ENCODE results near the gene MED13L.

The MED13L gene

DNA sequence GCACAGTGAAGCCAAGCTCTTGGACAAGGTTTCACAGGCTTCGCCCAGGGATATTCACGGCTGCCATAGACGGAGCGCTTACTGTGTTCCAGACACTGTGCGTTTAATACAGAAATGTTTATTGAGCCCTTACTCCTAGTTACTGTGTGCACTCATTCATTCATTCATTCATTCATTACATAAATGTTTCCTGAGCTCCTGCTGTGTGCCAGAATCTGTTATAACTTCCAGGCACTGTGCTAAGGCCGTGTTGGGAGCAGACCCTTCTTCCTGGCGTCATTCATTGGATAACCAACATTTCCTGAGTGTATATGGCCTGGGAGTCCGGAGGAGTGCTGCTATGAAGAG, 760 bp upstream of the MED13L start:
- TF ChIP-seq, protein P1, sequence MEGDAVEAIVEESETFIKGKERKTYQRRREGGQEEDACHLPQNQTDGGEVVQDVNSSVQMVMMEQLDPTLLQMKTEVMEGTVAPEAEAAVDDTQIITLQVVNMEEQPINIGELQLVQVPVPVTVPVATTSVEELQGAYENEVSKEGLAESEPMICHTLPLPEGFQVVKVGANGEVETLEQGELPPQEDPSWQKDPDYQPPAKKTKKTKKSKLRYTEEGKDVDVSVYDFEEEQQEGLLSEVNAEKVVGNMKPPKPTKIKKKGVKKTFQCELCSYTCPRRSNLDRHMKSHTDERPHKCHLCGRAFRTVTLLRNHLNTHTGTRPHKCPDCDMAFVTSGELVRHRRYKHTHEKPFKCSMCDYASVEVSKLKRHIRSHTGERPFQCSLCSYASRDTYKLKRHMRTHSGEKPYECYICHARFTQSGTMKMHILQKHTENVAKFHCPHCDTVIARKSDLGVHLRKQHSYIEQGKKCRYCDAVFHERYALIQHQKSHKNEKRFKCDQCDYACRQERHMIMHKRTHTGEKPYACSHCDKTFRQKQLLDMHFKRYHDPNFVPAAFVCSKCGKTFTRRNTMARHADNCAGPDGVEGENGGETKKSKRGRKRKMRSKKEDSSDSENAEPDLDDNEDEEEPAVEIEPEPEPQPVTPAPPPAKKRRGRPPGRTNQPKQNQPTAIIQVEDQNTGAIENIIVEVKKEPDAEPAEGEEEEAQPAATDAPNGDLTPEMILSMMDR (IDR thresholded peaks at IDR 0.05; ENCODE audit: insufficient read depth, missing control alignments), result no peak
- FAIRE-seq (no peak), DNase-seq (ENCODE audit: insufficient read length, low spot score) (no peak)

DNA sequence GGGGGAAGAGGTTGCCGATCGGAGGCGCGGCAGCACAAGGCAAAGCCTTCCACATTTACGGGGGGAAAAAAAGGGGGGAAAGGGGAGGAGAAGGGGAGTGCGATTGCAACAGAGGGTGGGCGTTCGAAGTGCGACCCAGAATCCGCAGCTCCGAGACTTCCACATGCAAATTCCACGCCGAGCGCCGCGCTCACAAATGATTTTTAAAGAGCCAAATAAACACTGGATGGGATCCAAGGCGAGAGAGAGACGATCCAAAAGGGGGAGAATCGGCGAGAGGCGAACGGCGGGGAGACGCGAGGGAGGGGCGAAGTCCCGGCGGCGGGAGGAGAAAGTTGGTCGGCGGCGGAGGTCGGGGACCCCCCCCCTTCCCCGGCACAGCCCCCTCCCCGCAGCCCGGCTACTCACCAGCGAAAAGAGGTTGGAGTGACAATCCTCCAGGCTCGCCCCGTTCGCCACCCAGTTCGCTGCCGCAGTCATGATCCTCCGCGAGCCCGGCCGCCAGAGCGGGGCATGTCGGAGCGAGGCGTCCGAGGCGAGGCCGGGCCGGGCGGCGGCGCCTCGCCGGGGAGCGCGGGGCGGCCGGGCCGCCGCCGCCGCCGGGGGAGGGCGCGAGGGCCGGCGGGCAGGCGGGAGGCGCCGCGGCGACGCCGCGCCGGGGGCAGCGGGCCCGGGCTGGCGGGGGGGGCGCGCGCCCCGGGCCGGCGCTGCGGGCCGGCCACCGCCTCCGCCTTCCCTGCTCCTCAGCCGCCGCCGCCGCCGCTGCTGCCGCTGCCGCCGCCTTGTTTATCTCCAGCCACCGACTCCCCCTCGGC, 634 bp downstream of the MED13L start:
- FAIRE-seq (no peak), DNase-seq (ENCODE audit: insufficient read length, low spot score) (peak; percentile 20)
- TF ChIP-seq, protein P1 (IDR thresholded peaks at IDR 0.05; ENCODE audit: insufficient read depth, missing control alignments), result no peak

DNA sequence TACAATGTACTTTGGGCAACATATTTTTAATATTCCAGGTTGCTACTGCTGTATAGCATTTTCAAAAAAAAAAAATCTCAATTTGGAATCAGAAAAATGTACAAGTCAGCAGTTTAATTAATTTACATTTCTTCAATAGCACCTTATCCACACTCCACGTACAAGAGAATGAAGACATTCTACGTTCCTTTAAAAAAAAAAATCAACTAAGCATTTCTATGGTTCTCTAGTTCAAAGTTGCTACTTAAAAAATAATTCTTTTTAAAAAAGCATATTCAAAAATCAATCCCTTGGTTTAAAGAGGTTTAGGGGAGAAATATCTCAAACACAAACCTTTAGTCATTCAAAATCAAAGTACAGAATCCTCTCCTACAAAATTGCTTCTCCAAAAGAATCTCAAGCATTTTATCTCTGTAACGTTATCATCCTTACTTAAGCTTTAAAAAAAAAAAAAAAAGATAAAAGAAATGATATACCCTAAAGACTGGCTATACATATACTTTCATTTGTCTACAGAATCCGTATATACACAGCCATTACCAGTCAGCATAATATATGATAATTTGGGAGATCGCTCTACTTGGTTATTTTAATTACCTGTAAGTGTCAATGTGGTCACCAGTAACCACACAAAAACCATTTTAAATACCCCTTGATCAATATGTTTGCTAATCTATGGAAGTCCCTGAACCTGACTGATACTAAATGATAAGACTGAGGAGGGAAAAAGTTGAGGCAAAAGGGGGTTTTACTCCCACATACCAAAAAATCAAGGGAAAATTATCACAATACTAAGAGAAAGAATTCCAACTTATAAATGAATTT, 2.7 kb downstream of the MED13L start:
- DNase-seq (ENCODE audit: insufficient read length, low spot score), result no peak
- TF ChIP-seq, protein P1 (IDR thresholded peaks at IDR 0.05; ENCODE audit: insufficient read depth, missing control alignments), result no peak
- no peak for FAIRE-seq

DNA sequence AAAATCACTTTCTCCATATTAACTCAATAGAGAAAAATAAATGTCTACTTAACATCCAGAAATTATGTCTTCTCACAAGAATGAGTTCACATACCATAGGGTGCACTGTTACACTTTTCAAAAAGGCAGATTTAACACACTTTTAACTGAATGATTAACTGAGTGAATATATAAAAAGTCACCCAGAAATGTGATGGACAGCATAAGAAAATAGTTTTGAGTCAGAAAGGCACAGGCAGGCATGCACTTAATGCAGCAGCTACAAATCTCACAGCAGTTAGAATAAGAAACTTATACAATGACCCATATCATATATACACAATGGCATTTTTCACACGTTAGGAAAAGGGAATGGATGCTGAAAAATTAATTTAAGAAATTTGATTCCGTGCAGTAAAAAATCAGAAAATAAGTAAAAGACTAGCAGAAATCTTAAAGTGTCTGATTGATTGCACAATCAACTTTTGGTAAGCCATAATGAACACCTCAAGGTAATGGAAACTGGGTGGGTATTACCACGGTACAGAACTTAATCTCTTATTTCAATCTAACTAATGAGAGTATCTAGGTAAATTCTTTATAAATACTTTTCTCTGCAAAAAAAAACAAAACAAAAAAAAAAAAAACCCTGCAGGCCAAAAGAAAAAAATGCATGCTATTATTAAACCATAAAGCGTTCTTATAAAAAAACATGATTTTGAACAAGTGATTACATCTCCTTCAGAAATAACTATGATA, 3.5 kb downstream of the MED13L start:
- FAIRE-seq (no peak), DNase-seq (ENCODE audit: insufficient read length, low spot score) (no peak)
- TF ChIP-seq, protein P1 (IDR thresholded peaks at IDR 0.05; ENCODE audit: insufficient read depth, missing control alignments), result no peak

DNA sequence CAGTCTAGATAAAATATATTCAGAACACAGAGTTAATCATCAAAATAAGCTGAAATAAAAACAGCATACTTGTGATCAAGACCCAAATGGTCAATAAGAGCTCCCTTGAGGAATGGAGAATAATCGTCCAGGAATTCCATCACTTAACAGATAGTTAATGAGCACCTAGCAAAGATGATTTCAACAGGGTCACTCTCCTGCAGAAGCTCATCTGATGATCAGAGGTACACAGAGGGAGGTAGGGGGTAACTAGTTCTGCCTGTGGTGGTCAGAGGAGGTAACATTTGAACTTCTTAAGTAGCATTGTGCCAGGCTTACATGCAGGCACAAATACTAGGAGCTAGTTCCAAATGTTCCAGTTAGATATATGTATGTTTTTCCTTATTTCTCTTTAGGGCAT, 9.5 kb downstream of the MED13L start:
- TF ChIP-seq, protein P1 (IDR thresholded peaks at IDR 0.05; ENCODE audit: insufficient read depth, missing control alignments), result no peak
- FAIRE-seq (no peak), DNase-seq (ENCODE audit: insufficient read length, low spot score) (no peak)

DNA sequence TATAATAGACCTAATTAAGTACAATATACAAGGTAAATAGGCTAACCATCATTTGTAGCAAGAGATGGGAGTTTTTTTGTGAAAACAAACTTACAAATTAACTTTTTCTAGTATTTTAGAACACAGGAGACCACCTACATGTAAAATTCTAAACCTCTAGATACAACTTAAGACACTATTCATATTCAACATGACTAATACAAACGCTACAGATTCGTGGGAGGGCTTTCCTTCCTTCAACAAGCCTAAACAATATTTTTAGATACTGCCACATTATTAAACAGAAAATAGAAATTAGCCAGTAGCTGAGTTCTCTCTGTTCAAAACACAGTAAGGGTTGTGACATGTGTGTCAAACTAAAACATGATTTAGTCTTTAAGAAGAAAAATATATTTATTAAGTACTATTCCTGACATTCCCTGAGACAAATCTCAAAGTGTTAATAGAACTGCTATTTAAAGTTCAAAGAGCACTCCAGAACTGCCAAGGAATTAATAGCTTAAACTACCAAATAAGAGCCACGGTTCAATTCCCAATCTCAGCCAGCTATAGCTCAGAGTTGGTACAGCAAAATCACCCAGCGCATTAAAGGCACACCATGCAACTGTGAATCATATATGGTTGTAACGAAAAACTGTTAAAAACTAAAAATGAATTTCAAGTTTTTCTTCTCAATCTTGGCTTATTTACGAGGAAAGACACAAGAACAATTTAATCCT, 10.7 kb downstream of the MED13L start:
- DNase-seq (ENCODE audit: insufficient read length, low spot score) (no peak), FAIRE-seq (no peak)
- TF ChIP-seq, protein P1 (IDR thresholded peaks at IDR 0.05; ENCODE audit: insufficient read depth, missing control alignments), result no peak
